CD4-positive, alpha-beta T cell treated with Interleukin-15 for 1 hour (primary cell): ENCODE results near the gene BHMT2.
A peak's percentile ranks its signal among the peaks of the same experiment; 100 is the strongest.

Experiments used
- DNase-seq: peaks from one replicate; pipeline ENCODE4 v3.0.0-alpha.2; 2020

Gene BHMT2

DNA sequence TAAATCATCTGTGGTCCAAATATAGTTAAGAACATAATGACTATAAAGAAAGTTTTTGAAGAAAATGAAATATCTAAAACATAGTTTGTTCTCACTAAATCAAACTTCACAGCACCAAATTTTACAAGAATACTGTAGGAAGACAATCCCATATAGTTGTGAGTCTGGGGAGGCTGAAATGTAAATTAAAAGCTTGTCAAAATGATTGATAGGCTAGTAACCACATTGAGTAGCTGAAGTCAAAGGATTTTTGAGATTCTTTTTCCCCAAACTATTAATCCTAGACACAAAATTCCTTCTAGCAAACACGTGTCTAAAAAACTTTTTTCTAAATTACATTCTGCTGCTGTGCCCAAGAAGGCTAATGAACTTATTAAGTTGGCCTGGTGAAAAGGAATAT is 55.0 kb downstream of the BHMT2 start:
- DNase-seq, result no peak

DNA sequence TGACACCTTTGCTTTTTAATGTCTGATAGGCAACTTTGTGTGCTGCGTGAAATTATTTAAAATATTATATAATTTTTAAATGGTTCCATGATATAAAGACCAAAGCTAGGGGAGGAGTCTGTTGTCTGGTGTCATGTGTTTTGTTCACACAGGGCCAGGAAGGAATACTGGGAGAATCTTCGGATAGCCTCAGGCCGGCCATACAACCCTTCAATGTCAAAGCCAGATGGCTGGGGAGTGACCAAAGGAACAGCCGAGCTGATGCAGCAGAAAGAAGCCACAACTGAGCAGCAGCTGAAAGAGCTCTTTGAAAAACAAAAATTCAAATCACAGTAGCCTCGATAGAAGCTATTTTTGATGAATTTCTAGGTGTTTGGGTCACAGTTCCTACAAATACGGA is 61.2 kb downstream of the BHMT2 start:
- no peak for DNase-seq

GRCh38 chr5:79133121-79133656 is 63.6 kb downstream of the BHMT2 start:
- DNase-seq, result no peak

GRCh38 chr5:79133657-79134451 is 64.3 kb downstream of the BHMT2 start:
- DNase-seq, result peak; percentile 50

DNA sequence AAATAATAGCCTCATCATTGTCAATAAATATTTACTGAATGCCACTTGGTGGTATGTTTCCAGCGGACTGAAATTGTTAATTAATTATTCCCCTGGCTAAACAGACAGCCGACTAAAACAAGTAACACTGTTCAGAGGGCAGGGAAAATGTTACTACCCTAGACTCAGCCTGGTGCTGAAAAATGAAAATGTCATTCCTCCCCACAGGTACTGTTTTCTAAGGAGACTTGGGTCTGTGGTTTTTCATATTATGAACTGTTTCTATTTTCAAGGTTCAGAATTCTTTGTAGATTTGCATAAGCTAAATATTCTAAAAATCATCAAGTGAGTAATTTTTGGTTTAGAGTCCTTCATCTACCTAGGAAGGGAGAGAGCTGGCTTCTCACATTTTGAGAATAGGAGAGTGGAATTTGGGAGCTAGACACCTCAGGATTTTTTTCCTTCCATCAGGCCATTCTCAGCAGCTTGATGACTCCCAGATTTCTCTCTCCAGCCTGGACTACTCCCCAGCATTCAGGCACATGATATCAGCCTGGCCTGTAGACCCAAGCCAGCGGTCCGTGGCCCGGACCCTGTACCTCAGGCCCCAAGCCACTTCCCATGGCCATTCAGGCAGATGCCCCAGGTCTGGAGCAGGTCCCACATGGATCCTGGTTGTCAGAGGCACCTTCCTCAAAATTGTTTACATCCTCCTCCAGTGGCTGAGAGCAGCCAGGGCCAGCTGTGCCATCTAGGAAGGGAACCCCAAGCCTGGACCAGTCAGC is 66.4 kb downstream of the BHMT2 start:
- DNase-seq, result no peak

DNA sequence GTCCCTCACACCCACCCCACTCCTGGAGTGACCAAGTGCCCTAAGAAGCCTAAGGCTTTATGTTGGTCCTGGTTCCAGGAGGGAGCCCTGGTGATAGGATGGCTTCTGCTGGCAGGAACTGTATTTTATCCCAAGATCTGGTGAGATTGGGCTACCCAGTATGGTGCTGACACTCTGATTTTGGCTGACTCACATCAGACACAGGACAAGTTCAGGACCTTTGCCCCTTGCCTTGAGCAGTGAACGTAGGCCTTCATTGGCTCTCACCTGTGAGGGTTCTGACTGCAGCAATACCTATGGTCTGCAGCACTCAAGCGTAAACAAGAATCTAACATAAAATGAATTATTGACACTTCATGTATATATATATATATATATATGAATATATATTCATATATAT is 67.1 kb downstream of the BHMT2 start:
- DNase-seq, result no peak
